GM18858 (cell line): ENCODE data around the gene PCDHGB2.
"Not testable (repeated sequence)": the region's sequence is repeated elsewhere in the genome, so short reads cannot be mapped to it uniquely, and the experiment has no call there.

Experiments used
- ATAC-seq: cut with Tn5 transposase; IDR thresholded peaks from one replicate; pipeline ENCODE4 v1.9.1; 2021; ENCODE audit not compliant: unreplicated experiment

PCDHGB2 gene

GRCh38 chr5:141349917-141350619 lies 9.7 kb upstream of the PCDHGB2 start, which contains the start of gene PCDHGB1:
PCDHGB1 (plus strand) TSS chr5:141350099; CDS start chr5:141350261, 162 bp downstream.
- ATAC-seq = no peak

- ATAC-seq = no peak
Measured at GRCh38 chr5:141351591-141351990, 8.2 kb upstream of the PCDHGB2 start.

GRCh38 chr5:141354900-141355469 lies 4.8 kb upstream of the PCDHGB2 start, which contains the start of gene PCDHGA4:
PCDHGA4 (plus strand) TSS chr5:141355021; CDS start chr5:141355108, 87 bp downstream.
- ATAC-seq = no peak

GRCh38 chr5:141355641-141356040 lies 4.2 kb upstream of the PCDHGB2 start:
- ATAC-seq = no peak

- no peak for ATAC-seq
Measured at GRCh38 chr5:141356133-141356532, 3.7 kb upstream of the PCDHGB2 start.

- no peak for ATAC-seq
Measured at GRCh38 chr5:141356950-141357349, 2.8 kb upstream of the PCDHGB2 start.

- ATAC-seq = no peak
Measured at GRCh38 chr5:141360685-141361084, 891 bp downstream of the PCDHGB2 start.

- ATAC-seq = no peak
Measured at GRCh38 chr5:141362719-141363118, 2.9 kb downstream of the PCDHGB2 start.

- ATAC-seq = no peak
Measured at GRCh38 chr5:141363952-141364660, 4.3 kb downstream of the PCDHGB2 start, which contains the start of gene PCDHGA5. PCDHGA5 (plus strand) TSS chr5:141364162; CDS start chr5:141364331, 169 bp downstream.

- ATAC-seq = no peak
Measured at GRCh38 chr5:141366016-141366896, 6.5 kb downstream of the PCDHGB2 start.

GRCh38 chr5:141369994-141370848 lies 10.4 kb downstream of the PCDHGB2 start, which contains the start of gene PCDHGB3:
PCDHGB3 (plus strand) TSS chr5:141370242; CDS start chr5:141370395, 153 bp downstream.
- ATAC-seq = no peak

- ATAC-seq = no peak
Measured at GRCh38 chr5:141371572-141372475, 12.0 kb downstream of the PCDHGB2 start.

- no peak for ATAC-seq
Measured at GRCh38 chr5:141373673-141374317, 14.0 kb downstream of the PCDHGB2 start, which contains the start of gene PCDHGA6. PCDHGA6 (plus strand) TSS chr5:141373891; CDS start chr5:141374084, 193 bp downstream.

GRCh38 chr5:141374627-141375026 lies 14.8 kb downstream of the PCDHGB2 start:
- ATAC-seq = no peak

- not testable (repeated sequence) for ATAC-seq
Measured at GRCh38 chr5:141375444-141376155, 15.8 kb downstream of the PCDHGB2 start.

GRCh38 chr5:141382469-141383294 lies 22.9 kb downstream of the PCDHGB2 start, which contains the start of gene PCDHGA7:
PCDHGA7 (plus strand) TSS chr5:141382742; CDS start chr5:141382900, 158 bp downstream.
- no peak for ATAC-seq
